BE2C (cell line): ENCODE results near the gene PPP3CA.

Experiments
- DNase-seq: peaks from one replicate; pipeline ENCODE4 v3.0.0-alpha.2; 2020
- H3K27me3 ChIP-seq: fragments of 250-450 bp; sonication (Bioruptor Pico); 2 replicates; pipeline ENCODE4 v1.5.1; 2020; ENCODE audit warnings: mild to moderate bottlenecking
- H3K36me3 ChIP-seq: fragments of 250-450 bp; sonication (Bioruptor Pico); 2 replicates; pipeline ENCODE4 v1.5.1; 2020; ENCODE audit warnings: mild to moderate bottlenecking
- H3K4me1 ChIP-seq: fragments of 250-450 bp; sonication (Bioruptor Pico); 2 replicates; pipeline ENCODE4 v1.5.1; 2020
- H3K4me3 ChIP-seq: 2 replicates; pipeline ENCODE4 v1.5.1; 2011; ENCODE audit warnings: low read depth, low read length
- H3K9me3 ChIP-seq: fragments of 250-450 bp; sonication (Bioruptor Pico); 2 replicates; pipeline ENCODE4 v1.5.1; 2020
- CTCF ChIP-seq: IDR thresholded peaks from 2 replicates; pipeline ENCODE4 v1.5.1; 2012; ENCODE audit warnings: mild to moderate bottlenecking, low read depth, low read length

Gene PPP3CA

GRCh38 chr4:101339332-101339731, 8.0 kb downstream of the PPP3CA start:
- no peaks in the 10 kb centered on the region for H3K36me3 ChIP-seq
- no peaks in the 10 kb centered on the region for H3K9me3 ChIP-seq
- no peaks in the 10 kb centered on the region for H3K27me3 ChIP-seq
- peaks cover 2% of the 10 kb centered on the region; the same call in 1 of the 2 replicates for H3K4me1 ChIP-seq
- no peak for DNase-seq
- H3K4me3 ChIP-seq: no peak overlapping the region
- TF ChIP-seq CTCF: no peak

GRCh38 chr4:101337688-101338087, 9.6 kb downstream of the PPP3CA start:
- TF ChIP-seq CTCF: no peak
- Histone ChIP-seq H3K36me3 (no peaks in the 10 kb centered on the region), H3K27me3 (no peaks in the 10 kb centered on the region), H3K4me1 (peaks cover 2% of the 10 kb centered on the region; the same call in 1 of the 2 replicates), H3K9me3 (no peaks in the 10 kb centered on the region), H3K4me3 (no peak overlapping the region)
- DNase-seq: no peak

- H3K36me3 ChIP-seq: no peaks in the 10 kb centered on the region
- H3K4me3 ChIP-seq: no peak overlapping the region
- H3K9me3 ChIP-seq: no peaks in the 10 kb centered on the region
- no peak for DNase-seq
- no peak for TF ChIP-seq CTCF
- H3K27me3 ChIP-seq: no peaks in the 10 kb centered on the region
- H3K4me1 ChIP-seq: peaks cover 2% of the 10 kb centered on the region; the same call in 1 of the 2 replicates
Measured at GRCh38 chr4:101334963-101335572, 12.3 kb downstream of the PPP3CA start.

GRCh38 chr4:101332424-101332823, 14.9 kb downstream of the PPP3CA start:
- DNase-seq: no peak
- no peaks in the 10 kb centered on the region for H3K9me3 ChIP-seq
- no peak overlapping the region for H3K4me3 ChIP-seq
- TF ChIP-seq CTCF: no peak
- H3K4me1 ChIP-seq: peaks cover 2% of the 10 kb centered on the region; the same call in 1 of the 2 replicates
- no peaks in the 10 kb centered on the region for H3K36me3 ChIP-seq
- H3K27me3 ChIP-seq: no peaks in the 10 kb centered on the region

GRCh38 chr4:101331017-101331416, 16.3 kb downstream of the PPP3CA start:
- Histone ChIP-seq H3K27me3 (no peaks in the 10 kb centered on the region), H3K4me1 (peaks cover 2% of the 10 kb centered on the region; the same call in 1 of the 2 replicates), H3K9me3 (no peaks in the 10 kb centered on the region), H3K4me3 (no peak overlapping the region), H3K36me3 (no peaks in the 10 kb centered on the region)
- DNase-seq: no peak
- TF ChIP-seq CTCF: no peak

- Histone ChIP-seq H3K36me3 (no peaks in the 10 kb centered on the region), H3K4me1 (no peaks in the 10 kb centered on the region; the same call in 1 of the 2 replicates), H3K27me3 (no peaks in the 10 kb centered on the region), H3K4me3 (no peak overlapping the region), H3K9me3 (no peaks in the 10 kb centered on the region)
- DNase-seq: no peak
- no peak for TF ChIP-seq CTCF
Measured at GRCh38 chr4:101329592-101329991, 17.7 kb downstream of the PPP3CA start.
